OCI-LY3 (cell line): ENCODE measurements around the gene NASP.

ENCODE experiments used
- H2AFZ ChIP-seq: fragments of 200-600, 300-600 bp; shearing (Covaris generic); 2 replicates; pipeline ENCODE4 v1.6.0; 2014; ENCODE audit warnings: antibody characterized with exemption, low read depth, low read length
- H3K27ac ChIP-seq: fragments of 200-600, 300-600 bp; sonication (generic); 2 replicates; pipeline ENCODE4 v1.5.1; 2014; ENCODE audit warnings: mild to moderate bottlenecking, low read length, moderate library complexity, mixed read lengths
- H3K27me3 ChIP-seq: fragments of 200-600, 300-600 bp; sonication (generic); 2 replicates; pipeline ENCODE4 v1.6.1; 2014; ENCODE audit warnings: low read depth, low read length, mixed read lengths
- H3K36me3 ChIP-seq: fragments of 200-600, 300-600 bp; sonication (generic); replicated peaks from 2 replicates; pipeline ENCODE3; 2014; ENCODE audit warnings: low read depth, low read length, mixed read lengths
- H3K4me1 ChIP-seq: fragments of 300-600, 200-600 bp; sonication (generic); 2 replicates; pipeline ENCODE4 v1.6.1; 2014; ENCODE audit warnings: low read length, mixed read lengths
- H3K4me2 ChIP-seq: fragments of 200-600, 300-600 bp; sonication (generic); 2 replicates; pipeline ENCODE4 v1.6.1; 2014; ENCODE audit warnings: low read length, mixed read lengths
- H3K4me3 ChIP-seq: fragments of 300-600, 200-600 bp; sonication (generic); 2 replicates; pipeline ENCODE4 v1.5.1; 2014; ENCODE audit warnings: antibody characterized with exemption, mild to moderate bottlenecking, low read length, moderate library complexity
- H3K79me2 ChIP-seq: fragments of 300-600, 200-600 bp; shearing (Covaris generic); 2 replicates; pipeline ENCODE4 v1.6.1; 2014; ENCODE audit warnings: mild to moderate bottlenecking, low read length, mixed read lengths
- H3K9ac ChIP-seq: fragments of 300-600, 200-600 bp; shearing (Covaris generic); 2 replicates; pipeline ENCODE4 v1.6.0; 2014; ENCODE audit warnings: mild to moderate bottlenecking, low read length, moderate library complexity
- H3K9me3 ChIP-seq: fragments of 200-600, 300-600 bp; shearing (Covaris generic); 2 replicates; pipeline ENCODE4 v1.6.1; 2014; ENCODE audit warnings: low read length, mixed read lengths; ENCODE audit not compliant: insufficient read depth
- H4K20me1 ChIP-seq: fragments of 200-600, 300-600 bp; sonication (generic); 2 replicates; pipeline ENCODE4 v1.6.1; 2016; ENCODE audit warnings: low read length, mixed read lengths; ENCODE audit not compliant: insufficient read depth
- EZH2phosphoT487 ChIP-seq: fragments of 200-600 bp; shearing (Covaris generic); IDR thresholded peaks from 2 replicates; pipeline ENCODE4 v1.6.1; 2018; ENCODE audit warnings: antibody characterized with exemption, mixed run types, low read depth
- TF ChIP-seq, protein P1 (sequence below): fragments of 200-600, 300-600 bp; sonication (generic); IDR thresholded peaks from 2 replicates; pipeline ENCODE4 v1.5.1; 2014; ENCODE audit warnings: antibody characterized with exemption, low read length, low read depth

NASP gene

GRCh38 chr1:45545553-45546310 lies 38.1 kb upstream of the NASP start:
- Histone ChIP-seq H3K79me2 (peaks cover 1% of the 10 kb centered on the region; the same call in 1 of the 2 replicates), H2AFZ (0 out of 2 replicates have a peak overlapping the region, but pooled peaks have one; percentile 23), H3K4me2 (peak overlapping the region; percentile 96), H3K4me1 (peaks cover 31% of the 10 kb centered on the region), H4K20me1 (no peaks in the 10 kb centered on the region), H3K27me3 (no peaks in the 10 kb centered on the region), H3K27ac (peak overlapping the region; percentile 51), H3K36me3 (no peaks in the 10 kb centered on the region), H3K9me3 (no peaks in the 10 kb centered on the region), H3K4me3 (peak overlapping the region; percentile 39), H3K9ac (peak overlapping the region; percentile 11; the same call in 1 of the 2 replicates)
- no peak for TF ChIP-seq EZH2phosphoT487
- TF ChIP-seq, protein P1, sequence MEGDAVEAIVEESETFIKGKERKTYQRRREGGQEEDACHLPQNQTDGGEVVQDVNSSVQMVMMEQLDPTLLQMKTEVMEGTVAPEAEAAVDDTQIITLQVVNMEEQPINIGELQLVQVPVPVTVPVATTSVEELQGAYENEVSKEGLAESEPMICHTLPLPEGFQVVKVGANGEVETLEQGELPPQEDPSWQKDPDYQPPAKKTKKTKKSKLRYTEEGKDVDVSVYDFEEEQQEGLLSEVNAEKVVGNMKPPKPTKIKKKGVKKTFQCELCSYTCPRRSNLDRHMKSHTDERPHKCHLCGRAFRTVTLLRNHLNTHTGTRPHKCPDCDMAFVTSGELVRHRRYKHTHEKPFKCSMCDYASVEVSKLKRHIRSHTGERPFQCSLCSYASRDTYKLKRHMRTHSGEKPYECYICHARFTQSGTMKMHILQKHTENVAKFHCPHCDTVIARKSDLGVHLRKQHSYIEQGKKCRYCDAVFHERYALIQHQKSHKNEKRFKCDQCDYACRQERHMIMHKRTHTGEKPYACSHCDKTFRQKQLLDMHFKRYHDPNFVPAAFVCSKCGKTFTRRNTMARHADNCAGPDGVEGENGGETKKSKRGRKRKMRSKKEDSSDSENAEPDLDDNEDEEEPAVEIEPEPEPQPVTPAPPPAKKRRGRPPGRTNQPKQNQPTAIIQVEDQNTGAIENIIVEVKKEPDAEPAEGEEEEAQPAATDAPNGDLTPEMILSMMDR: no peak

DNA sequence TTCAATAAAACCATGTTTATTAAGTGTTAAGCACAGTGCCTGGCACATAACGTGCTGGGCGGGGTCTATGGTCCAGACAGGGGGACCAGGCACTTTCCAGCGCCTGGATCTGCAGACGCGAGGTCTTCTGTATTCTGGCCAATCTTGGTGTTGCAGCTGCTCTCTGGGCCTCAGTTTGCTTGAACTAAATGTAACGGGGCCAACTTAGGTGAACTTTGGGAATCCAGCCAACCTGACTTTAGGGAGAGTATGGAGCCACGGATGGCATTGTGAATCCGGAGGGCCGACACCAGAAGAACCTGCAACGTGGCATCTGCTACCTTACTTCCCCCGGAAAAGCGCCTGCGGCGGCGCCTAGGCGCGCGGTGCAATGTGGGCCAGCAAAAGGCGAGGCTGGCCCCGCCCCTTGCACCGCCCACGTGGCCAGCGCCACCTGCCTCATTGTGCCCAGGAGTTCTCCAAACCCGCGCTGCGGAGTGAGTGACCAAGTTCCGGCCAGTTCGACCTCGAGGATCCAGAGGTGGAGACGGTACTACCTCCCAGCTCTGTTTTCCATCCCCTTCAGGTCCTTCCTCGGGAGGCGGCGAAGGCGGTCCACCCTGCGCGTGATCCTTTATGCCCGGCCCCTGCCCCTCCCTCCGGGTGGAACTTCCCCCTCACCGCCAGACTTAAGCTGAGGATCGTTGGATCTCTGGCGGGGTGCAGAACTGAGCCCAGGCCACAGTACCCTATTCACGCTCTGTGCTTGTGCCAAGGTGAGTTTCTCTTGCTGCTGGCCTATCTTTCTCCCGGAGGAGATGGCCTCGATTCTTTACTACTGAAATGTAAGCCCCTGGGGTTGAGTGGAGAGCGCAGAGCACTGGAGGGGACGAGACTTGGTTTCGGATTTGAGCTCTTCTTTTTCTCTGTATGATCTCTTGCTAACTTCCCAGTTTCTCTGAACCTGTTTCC lies 33.2 kb upstream of the NASP start, which contains the start of gene AKR1A1:
Gene AKR1A1 (plus strand): TSS at position 426 of the 951 bp plus-strand sequence. CDS start 10,969 bp downstream, outside the sequence.
- Histone ChIP-seq H3K4me1 (peaks cover 13% of the 10 kb centered on the region), H3K27me3 (no peaks in the 10 kb centered on the region), H3K4me2 (peak within 1 kb of the TSS; percentile 95), H3K79me2 (peaks cover 31% of the 10 kb centered on the region), H3K9me3 (no peaks in the 10 kb centered on the region), H3K4me3 (peak within 1 kb of the TSS; percentile 94), H4K20me1 (no peaks in the 10 kb centered on the region), H2AFZ (peak within 1 kb of the TSS; percentile 19; the same call in 1 of the 2 replicates), H3K36me3 (peaks cover 7% of the 10 kb centered on the region), H3K27ac (peak within 1 kb of the TSS; percentile 72), H3K9ac (peak within 1 kb of the TSS; percentile 92)
- no peak for TF ChIP-seq EZH2phosphoT487
- TF ChIP-seq, protein P1: no peak

- peak overlapping the region; percentile 95 for H3K4me2 ChIP-seq
- H3K9ac ChIP-seq: peak overlapping the region; percentile 92
- H2AFZ ChIP-seq: no peak overlapping the region
- no peaks in the 10 kb centered on the region for H3K9me3 ChIP-seq
- peak overlapping the region; percentile 94 for H3K4me3 ChIP-seq
- peaks cover 10% of the 10 kb centered on the region for H3K36me3 ChIP-seq
- TF ChIP-seq, protein P1: no peak
- no peaks in the 10 kb centered on the region for H4K20me1 ChIP-seq
- no peaks in the 10 kb centered on the region for H3K27me3 ChIP-seq
- peak overlapping the region; percentile 72; the same call in 1 of the 2 replicates for H3K27ac ChIP-seq
- H3K4me1 ChIP-seq: peaks cover 7% of the 10 kb centered on the region
- H3K79me2 ChIP-seq: peaks cover 36% of the 10 kb centered on the region
These were observed 32.2 kb upstream of the NASP start for GRCh38 chr1:45551684-45552083.
